ENCODE measurements around the gene OR5K1.

Gene OR5K1

GRCh38 chr3:98514948-98515347 lies 51.9 kb downstream of the OR5K1 start:
- no peak for DNase-seq (ENCODE audit: low spot score)

GRCh38 chr3:98518816-98519215 lies 55.8 kb downstream of the OR5K1 start:
- peak; percentile 86 for DNase-seq (ENCODE audit: low spot score)

GRCh38 chr3:98519351-98519750 lies 56.4 kb downstream of the OR5K1 start:
- no peak for DNase-seq (ENCODE audit: low spot score)

GRCh38 chr3:98521897-98522543 lies 59.0 kb downstream of the OR5K1 start:
- peak; percentile 49 for DNase-seq (ENCODE audit: low spot score)
